ENCODE results near the gene MAPK10. TPM values are rescaled to one million over a fixed set of nuclear protein-coding genes. Genes with fewer than 3 reads are reported as not detected.

MAPK10 gene
- total RNA-seq, 4 donors from 2014 or later: 2.0 to 16.8 (median 4.1) TPM

- no peak overlapping the region for H3K27ac ChIP-seq
- no peaks in the 10 kb centered on the region for H3K36me3 ChIP-seq
- DNase-seq (ENCODE audit: low spot score in 2 of 2): no peak
- H3K4me1 ChIP-seq: no peaks in the 10 kb centered on the region
- no peak overlapping the region for H3K4me3 ChIP-seq
- H3K27me3 ChIP-seq: no peaks in the 10 kb centered on the region
- H3K9me3 ChIP-seq: no peaks in the 10 kb centered on the region
- TF ChIP-seq EP300 (IDR thresholded peaks at IDR 0.05): no peak
- no peak for TF ChIP-seq POLR2AphosphoS5 (IDR thresholded peaks at IDR 0.05)
- TF ChIP-seq CTCF (IDR thresholded peaks at IDR 0.05): no peak
- no peak for TF ChIP-seq POLR2A (IDR thresholded peaks at IDR 0.05)
- 88% methylated on average over 3 of the region's 3 CpGs for WGBS
These were observed 408.8 kb downstream of the MAPK10 start for GRCh38 chr4:85951099-85951498.

- H3K27ac ChIP-seq: no peak overlapping the region
- no peak overlapping the region for H3K4me3 ChIP-seq
- no peaks in the 10 kb centered on the region for H3K36me3 ChIP-seq
- DNase-seq (ENCODE audit: low spot score in 2 of 2): no peak
- TF ChIP-seq EP300 (IDR thresholded peaks at IDR 0.05): no peak
- TF ChIP-seq CTCF (IDR thresholded peaks at IDR 0.05): no peak
- no peak for TF ChIP-seq POLR2AphosphoS5 (IDR thresholded peaks at IDR 0.05)
- TF ChIP-seq POLR2A (IDR thresholded peaks at IDR 0.05): no peak
- no peaks in the 10 kb centered on the region for H3K9me3 ChIP-seq
- no peaks in the 10 kb centered on the region for H3K27me3 ChIP-seq
- no peaks in the 10 kb centered on the region for H3K4me1 ChIP-seq
These were observed 413.0 kb downstream of the MAPK10 start for GRCh38 chr4:85946821-85947220.

- H3K9me3 ChIP-seq: no peaks in the 10 kb centered on the region
- no peaks in the 10 kb centered on the region for H3K4me1 ChIP-seq
- H3K27ac ChIP-seq: no peak overlapping the region
- TF ChIP-seq POLR2A (IDR thresholded peaks at IDR 0.05) (no peak), EP300 (IDR thresholded peaks at IDR 0.05) (no peak), POLR2AphosphoS5 (IDR thresholded peaks at IDR 0.05) (no peak), CTCF (IDR thresholded peaks at IDR 0.05) (no peak)
- H3K27me3 ChIP-seq: no peaks in the 10 kb centered on the region
- H3K36me3 ChIP-seq: no peaks in the 10 kb centered on the region
- 88% methylated on average over 5 of the region's 5 CpGs for WGBS
- H3K4me3 ChIP-seq: no peak overlapping the region
- no peak for DNase-seq (ENCODE audit: low spot score in 2 of 2)
These were observed 417.7 kb downstream of the MAPK10 start for GRCh38 chr4:85942107-85942506.

DNA sequence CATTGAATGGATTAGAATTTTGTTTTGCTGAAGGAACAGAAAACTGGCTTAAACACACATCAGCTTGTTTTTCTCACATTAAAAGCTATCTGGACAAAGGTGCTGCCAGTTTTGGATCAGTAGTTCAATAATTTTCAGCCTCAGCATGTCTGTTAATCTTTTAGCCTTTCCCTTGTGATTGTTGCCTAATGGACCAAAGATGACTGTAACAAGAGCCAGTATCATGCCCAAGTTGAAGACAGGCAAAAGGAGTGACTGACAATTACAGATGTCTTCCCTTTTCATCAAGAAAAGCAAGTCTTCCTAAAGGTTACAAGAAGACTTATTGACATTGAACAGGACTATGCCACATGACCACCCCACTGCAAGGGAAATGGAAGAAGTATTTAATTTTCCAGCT, 419.7 kb downstream of the MAPK10 start:
- no peak overlapping the region for H3K27ac ChIP-seq
- TF ChIP-seq EP300 (IDR thresholded peaks at IDR 0.05): no peak
- TF ChIP-seq CTCF (IDR thresholded peaks at IDR 0.05): no peak
- TF ChIP-seq POLR2AphosphoS5 (IDR thresholded peaks at IDR 0.05): no peak
- no peak for TF ChIP-seq POLR2A (IDR thresholded peaks at IDR 0.05)
- DNase-seq (ENCODE audit: low spot score in 2 of 2): no peak

More for the DNA sequence above, 419.7 kb downstream of the MAPK10 start:
- no peaks in the 10 kb centered on the region for H3K9me3 ChIP-seq
- H3K27me3 ChIP-seq: no peaks in the 10 kb centered on the region
- H3K4me3 ChIP-seq: peak overlapping the region; percentile 7
- no peaks in the 10 kb centered on the region for H3K36me3 ChIP-seq
- H3K4me1 ChIP-seq: no peaks in the 10 kb centered on the region

Other genes starting within 250 kb of the MAPK10 start
- gene PTPN13, start 234.3 kb upstream of the MAPK10 start, total RNA-seq: 100 to 1,000 TPM in 3 of 4 donors, 10 to 100 TPM in 1; 97.3 to 146 (median 125) TPM